ENCODE results near the gene DHTKD1. TPM values are rescaled to one million over a fixed set of nuclear protein-coding genes. Genes with fewer than 3 reads are reported as not detected.
"Not testable (repeated sequence)": the region's sequence is repeated elsewhere in the genome, so short reads cannot be mapped to it uniquely, and the experiment has no call there.

DHTKD1 gene
- total RNA-seq, 1 donor from 2014 or later, result 25.4 TPM

DNA sequence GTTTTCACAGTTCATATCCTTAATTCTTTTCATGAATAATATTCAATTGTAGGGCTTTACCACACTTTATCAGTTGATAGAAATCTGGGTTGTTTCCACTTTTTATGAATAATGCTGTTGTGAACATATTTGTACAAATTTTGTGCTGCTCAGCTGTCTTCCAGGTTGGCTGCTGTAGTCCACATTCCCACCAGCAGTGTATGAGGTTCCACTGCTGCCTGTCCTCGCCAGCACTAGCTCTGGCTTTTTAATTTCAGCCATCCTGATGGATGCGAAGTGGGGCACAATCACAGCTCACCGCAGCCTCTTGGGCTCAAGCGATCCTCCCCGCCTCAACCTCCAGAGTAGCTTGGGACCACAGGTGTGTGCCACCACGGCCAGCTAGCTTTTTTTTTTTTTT lies 94.2 kb downstream of the DHTKD1 start:
- H3K4me3 ChIP-seq (ENCODE audit: low read depth, low read length), result no peak overlapping the region
- DNase-seq (ENCODE audit: low read depth), result no peak

DNA sequence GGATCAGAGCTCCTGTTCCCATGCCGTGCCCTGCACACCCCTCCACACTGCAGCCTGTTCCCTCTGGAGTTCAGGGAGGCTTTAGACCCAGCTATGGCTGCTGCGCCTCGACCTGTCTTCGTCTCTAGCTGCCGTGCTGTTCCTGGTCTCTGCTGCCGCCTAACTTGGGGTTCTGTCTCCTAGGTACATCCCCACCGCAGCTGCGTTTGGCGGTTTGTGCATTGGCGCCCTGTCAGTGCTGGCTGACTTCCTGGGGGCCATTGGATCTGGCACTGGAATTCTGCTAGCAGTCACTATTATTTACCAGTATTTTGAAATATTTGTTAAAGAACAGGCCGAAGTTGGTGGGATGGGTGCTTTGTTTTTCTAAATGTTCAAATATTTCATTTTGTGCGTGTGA lies 95.3 kb downstream of the DHTKD1 start:
- TF ChIP-seq, protein P1, sequence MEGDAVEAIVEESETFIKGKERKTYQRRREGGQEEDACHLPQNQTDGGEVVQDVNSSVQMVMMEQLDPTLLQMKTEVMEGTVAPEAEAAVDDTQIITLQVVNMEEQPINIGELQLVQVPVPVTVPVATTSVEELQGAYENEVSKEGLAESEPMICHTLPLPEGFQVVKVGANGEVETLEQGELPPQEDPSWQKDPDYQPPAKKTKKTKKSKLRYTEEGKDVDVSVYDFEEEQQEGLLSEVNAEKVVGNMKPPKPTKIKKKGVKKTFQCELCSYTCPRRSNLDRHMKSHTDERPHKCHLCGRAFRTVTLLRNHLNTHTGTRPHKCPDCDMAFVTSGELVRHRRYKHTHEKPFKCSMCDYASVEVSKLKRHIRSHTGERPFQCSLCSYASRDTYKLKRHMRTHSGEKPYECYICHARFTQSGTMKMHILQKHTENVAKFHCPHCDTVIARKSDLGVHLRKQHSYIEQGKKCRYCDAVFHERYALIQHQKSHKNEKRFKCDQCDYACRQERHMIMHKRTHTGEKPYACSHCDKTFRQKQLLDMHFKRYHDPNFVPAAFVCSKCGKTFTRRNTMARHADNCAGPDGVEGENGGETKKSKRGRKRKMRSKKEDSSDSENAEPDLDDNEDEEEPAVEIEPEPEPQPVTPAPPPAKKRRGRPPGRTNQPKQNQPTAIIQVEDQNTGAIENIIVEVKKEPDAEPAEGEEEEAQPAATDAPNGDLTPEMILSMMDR (conservative IDR thresholded peaks at IDR 0.05; ENCODE audit: low read depth, low read length), result no peak
- no peak overlapping the region for H3K4me3 ChIP-seq (ENCODE audit: low read depth, low read length)
- DNase-seq (ENCODE audit: low read depth), result no peak

More for the DNA sequence above, 94.2 kb downstream of the DHTKD1 start:
- TF ChIP-seq, protein P1 (conservative IDR thresholded peaks at IDR 0.05; ENCODE audit: low read depth, low read length), result no peak

DNA sequence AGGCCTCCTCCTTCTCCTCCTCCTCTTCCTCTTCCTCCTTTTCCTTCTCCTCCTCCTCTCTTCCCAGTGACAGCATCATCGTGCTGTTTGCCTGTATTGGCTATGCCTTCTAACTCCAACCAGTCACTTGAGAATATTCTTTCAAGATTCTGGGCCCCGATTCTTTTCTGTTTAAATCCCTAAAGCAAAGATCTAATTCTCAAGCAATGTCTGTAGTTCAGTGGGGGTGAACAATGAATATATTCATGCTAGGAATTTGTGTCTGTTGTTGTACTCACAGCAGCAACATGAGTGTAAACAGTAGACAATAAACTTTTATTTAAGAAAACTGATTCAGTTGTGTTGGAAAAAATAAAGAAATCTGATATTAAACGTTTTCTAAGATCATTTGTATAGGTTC lies 96.3 kb downstream of the DHTKD1 start:
- TF ChIP-seq, protein P1 (conservative IDR thresholded peaks at IDR 0.05; ENCODE audit: low read depth, low read length), result no peak
- H3K4me3 ChIP-seq (ENCODE audit: low read depth, low read length), result no peak overlapping the region
- DNase-seq (ENCODE audit: low read depth), result no peak

DNA sequence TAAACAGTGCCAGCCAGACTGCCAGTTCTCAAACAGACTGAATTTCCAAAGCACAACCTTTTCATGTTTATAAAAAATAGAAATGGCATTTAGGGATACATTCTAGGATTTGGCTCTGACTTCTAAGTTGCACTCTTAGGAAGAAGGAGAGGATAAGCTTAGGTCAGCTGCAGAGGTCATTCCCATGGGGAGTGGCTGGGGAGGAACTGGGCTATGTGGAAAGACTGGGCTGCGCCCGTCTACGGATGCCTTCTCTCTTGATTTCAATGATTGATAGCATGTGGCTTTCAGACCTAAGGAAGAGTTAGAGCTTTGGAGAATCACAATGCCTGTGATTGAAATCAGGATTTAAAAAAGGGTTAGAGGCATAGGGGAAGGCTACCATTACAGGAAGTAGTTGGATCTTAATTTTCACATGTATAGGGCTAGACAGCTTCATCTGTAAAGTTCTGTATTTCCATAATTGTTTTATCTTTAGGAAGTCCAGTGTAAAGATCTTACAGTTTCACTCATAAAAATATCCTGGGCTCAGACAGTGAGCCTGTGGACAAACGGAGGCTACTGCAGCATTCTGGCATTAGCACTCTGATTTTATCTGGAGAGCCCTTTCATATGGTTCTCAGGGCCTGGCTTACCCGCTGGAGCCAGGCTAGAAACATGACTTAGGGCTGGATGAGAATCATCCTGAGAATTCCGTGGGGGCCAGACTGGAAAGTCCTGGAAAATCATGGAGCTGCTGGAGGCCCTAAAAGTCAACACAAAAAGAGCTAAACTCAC lies 97.4 kb downstream of the DHTKD1 start:
- no peak overlapping the region for H3K4me3 ChIP-seq (ENCODE audit: low read depth, low read length)
- no peak for DNase-seq (ENCODE audit: low read depth)
- TF ChIP-seq, protein P1 (conservative IDR thresholded peaks at IDR 0.05; ENCODE audit: low read depth, low read length), result no peak

DNA sequence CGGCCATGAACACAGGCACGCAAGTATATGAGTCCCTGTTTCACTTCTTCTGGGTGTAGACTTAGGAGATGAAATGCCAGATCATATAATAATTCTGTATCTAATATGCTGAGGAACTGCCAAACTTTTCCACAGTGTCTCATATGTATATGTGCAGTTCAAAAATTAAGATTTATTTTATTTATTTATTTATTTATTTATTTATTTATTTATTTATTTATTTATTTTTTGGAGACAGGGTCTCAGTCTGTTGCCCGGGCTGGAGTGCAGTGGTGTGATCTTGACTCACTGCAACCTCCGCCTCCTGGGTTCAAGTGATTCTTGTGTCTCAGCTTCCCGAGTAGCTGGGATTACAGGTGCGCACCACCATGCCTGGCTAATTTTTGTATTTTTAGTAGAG lies 102.8 kb downstream of the DHTKD1 start:
- not testable (repeated sequence) for DNase-seq (ENCODE audit: low read depth); H3K4me3 ChIP-seq (ENCODE audit: low read depth, low read length)

Other genes with a start within 250 kb of the DHTKD1 start
- gene PROSER2, start 245.6 kb upstream of the DHTKD1 start, total RNA-seq, result 91.6 and 112 TPM in 2 replicates
- gene UPF2, start 26.1 kb upstream of the DHTKD1 start, total RNA-seq, result 11.3 and 12.2 TPM in 2 replicates
- gene SEC61A2, start 60.7 kb downstream of the DHTKD1 start, total RNA-seq, result 6.7 and 7.0 TPM in 2 replicates
- 64.5 and 106 TPM in 2 replicates for gene NUDT5, start 126.9 kb downstream of the DHTKD1 start, total RNA-seq
- gene CDC123, start 127.2 kb downstream of the DHTKD1 start, total RNA-seq, result 96.5 and 174 TPM in 2 replicates

Data from epithelial cell of proximal tubule (primary cell).